Cardiac fibroblast (primary cell): ENCODE measurements around the gene SMYD1.

Experiments used
- DNase-seq, 2 donors: peaks; one replicate each; pipeline versions ENCODE4 v3.0.0 to v3.0.0-alpha.2; 2010; ENCODE audit warnings: low read depth in 2 of 2
- H3K4me3 ChIP-seq, 2 donors: replicated peaks in 1 of 2; 1 replicate in 1 of 2; 2 replicates in 1 of 2; pipeline ENCODE4 v1.5.1; 2011; ENCODE audit warnings: low read depth in 2 of 2, low read length in 2 of 2, mild to moderate bottlenecking in 2 of 2, moderate library complexity in 1 of 2
- CTCF ChIP-seq: IDR thresholded peaks from one replicate; pipeline ENCODE4 v1.5.1; 2011; ENCODE audit warnings: low read depth, mild to moderate bottlenecking, low read length, inconsistent platforms

Gene SMYD1

DNA sequence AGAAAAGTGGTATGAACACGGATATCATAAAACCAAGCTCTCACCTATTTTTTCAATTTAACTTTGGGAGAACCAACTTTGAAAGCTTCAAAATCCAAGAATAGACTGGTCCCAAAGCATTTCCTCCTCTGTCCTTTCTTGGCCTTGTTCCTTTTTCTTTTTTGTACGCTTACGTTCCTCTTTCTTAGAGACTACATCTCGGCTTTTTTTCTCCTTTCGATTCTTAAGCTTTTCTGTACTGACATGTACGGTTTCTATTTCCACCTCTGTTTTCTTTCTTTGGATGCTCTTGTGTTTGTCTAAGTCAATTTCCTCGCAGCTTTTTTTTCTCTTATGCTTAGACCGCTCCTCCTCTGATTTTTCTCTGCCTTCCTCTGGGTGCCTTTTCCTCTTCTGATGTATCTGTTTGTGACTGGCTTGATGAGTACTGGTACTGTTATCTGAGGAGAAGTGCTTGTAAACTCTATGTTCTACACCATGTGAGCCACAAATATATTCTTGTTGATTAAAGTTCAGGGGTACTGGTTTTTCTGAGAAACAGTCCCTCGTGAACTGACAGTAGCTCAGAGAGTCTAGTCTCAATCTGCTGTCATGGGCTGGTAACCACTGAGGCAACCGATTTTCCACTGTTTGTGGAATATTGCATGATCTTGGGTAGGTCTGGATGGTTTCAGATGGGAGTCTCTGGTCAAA is 39.8 kb upstream of the SMYD1 start:
- no peak for DNase-seq
- no peak overlapping the region for H3K4me3 ChIP-seq

GRCh38 chr2:88028931-88029330 is 38.7 kb upstream of the SMYD1 start:
- H3K4me3 ChIP-seq: no peak overlapping the region
- no peak for TF ChIP-seq CTCF
- DNase-seq: no peak

More for the DNA sequence above, 39.8 kb upstream of the SMYD1 start:
- TF ChIP-seq CTCF: no peak

GRCh38 chr2:88032070-88032702 is 35.4 kb upstream of the SMYD1 start:
- no peak for TF ChIP-seq CTCF
- no peak overlapping the region for H3K4me3 ChIP-seq
- DNase-seq: peak in 1 of 2 donors; percentile 5

DNA sequence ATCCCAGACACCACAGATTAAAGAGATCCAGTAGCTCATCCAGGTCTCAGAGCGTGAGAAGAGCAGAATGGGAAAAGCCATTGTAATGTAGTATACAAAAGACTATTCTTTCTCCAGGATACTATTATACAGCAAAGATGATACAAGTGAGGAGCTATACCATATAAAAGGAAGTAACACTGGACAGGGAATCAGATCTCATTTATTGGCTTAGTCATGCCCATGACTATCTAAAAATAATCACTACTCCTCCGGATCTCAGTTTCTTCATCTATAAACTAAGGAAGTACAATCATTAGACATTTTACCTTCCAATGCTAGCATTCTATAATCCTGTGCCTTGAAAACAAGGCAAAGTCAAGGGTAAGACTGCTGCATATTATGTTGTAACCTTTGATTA is 31.4 kb upstream of the SMYD1 start:
- TF ChIP-seq CTCF: no peak
- H3K4me3 ChIP-seq: no peak overlapping the region
- peak in 1 of 2 donors; percentile 6 for DNase-seq

DNA sequence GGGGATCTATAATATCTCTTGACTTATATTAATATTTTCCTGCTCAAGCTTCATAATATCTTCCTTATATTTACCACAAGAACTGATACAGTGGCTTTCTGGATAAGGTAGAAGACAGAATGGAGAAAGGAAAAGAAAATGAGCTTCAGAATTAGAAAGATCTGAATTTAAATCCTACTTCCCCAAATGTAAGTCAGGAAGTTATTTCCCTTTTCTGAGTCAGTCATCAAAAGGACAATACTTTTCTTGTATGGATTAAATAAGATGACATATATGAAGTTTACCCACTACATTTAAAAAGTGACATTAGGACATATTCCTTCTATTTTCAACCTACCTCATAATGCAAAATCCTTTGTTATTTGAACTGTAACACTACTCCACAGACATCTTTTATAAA is 31.0 kb upstream of the SMYD1 start:
- no peak for TF ChIP-seq CTCF
- no peak for DNase-seq
- H3K4me3 ChIP-seq: no peak overlapping the region

DNA sequence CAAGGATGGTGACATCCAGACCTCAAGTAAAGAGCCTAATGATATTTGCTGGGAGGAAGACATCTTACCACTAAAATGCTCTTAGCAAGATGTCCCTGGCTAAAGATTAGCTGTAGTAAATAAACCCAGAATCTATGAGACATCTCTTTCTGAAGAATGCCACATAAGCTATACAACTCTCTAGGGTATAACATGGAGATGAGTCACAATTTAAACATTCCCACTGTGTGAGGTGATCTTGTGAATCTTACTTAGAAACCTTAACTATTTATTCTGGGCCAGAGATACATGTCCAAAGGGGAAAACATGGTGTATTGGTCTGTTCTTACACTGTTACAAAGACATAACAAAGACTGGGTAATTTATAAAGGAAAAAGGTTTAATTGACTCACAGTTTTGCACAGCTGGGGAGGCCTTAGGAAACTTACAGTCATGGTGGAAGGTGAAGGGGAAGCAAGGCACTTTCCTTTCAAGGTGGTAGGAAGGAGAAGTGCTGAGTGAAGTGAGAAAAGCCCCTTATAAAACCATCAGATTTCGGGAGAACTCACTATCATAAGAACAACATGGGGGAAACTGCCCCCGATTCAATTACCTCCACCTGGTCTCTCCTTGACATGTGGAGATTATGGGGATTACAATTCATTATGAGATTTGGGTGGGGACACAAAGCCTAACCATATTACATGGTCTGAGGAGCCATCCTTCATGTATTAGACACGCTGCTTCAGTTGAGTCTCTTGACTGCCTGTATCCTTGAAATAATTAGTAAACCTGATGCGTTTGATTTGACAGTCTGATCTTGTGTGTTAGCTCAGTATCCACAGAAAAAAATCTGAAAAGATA is 29.1 kb upstream of the SMYD1 start:
- peak; percentile 2 for TF ChIP-seq CTCF
- H3K4me3 ChIP-seq: no peak overlapping the region
- peak; percentile 69 to 96 for DNase-seq
